K562 (cell line): ENCODE data around the gene PODXL. TPM values are rescaled to one million over a fixed set of nuclear protein-coding genes. Genes with fewer than 3 reads are reported as not detected.

Experiments
- ARHGAP35 ChIP-seq: fragments of 450-650 bp; IDR thresholded peaks from 2 replicates; pipeline ENCODE4 v1.6.1; 2018; ENCODE audit not compliant: partially characterized antibody
- EHMT2 ChIP-seq: fragments of 450-650 bp; IDR thresholded peaks from 2 replicates; pipeline ENCODE4 v1.6.1; 2018; ENCODE audit warnings: antibody characterized with exemption
- FOXK2 ChIP-seq, 2 experiments: fragments of 450-650 bp; IDR thresholded peaks in 1 of 2; conservative IDR thresholded peaks in 1 of 2; 2 replicates each; pipeline ENCODE4 v1.6.1; 2016; ENCODE audit warnings: low read depth in 2 of 2, mild to moderate bottlenecking in 1 of 2
- GATA2 ChIP-seq: sonication (generic); formaldehyde crosslinking; IDR thresholded peaks from 2 replicates; pipeline ENCODE4 v1.4.0; 2020; ENCODE audit warnings: mild to moderate bottlenecking, missing genetic modification reagents
- HES1 ChIP-seq: fragments of 450-650 bp; IDR thresholded peaks from 2 replicates; pipeline ENCODE4 v1.6.1; 2016; ENCODE audit warnings: low read depth, mild to moderate bottlenecking, moderate library complexity
- HNRNPUL1 ChIP-seq: fragments of 200-400 bp; formaldehyde crosslinking; IDR thresholded peaks from 2 replicates; pipeline ENCODE4 v1.6.1; 2017; ENCODE audit warnings: low read length
- POLR2B ChIP-seq: fragments of 450-650 bp; IDR thresholded peaks from 2 replicates; pipeline ENCODE4 v1.6.1; 2018; ENCODE audit warnings: low read depth; ENCODE audit not compliant: partially characterized antibody
- RFX1 ChIP-seq: fragments of 450-650 bp; IDR thresholded peaks from 2 replicates; pipeline ENCODE4 v1.6.1; 2016; ENCODE audit warnings: mild to moderate bottlenecking, moderate library complexity
- ZNF512 ChIP-seq: IDR thresholded peaks from 2 replicates; pipeline ENCODE4 v1.6.1; 2016; ENCODE audit warnings: missing genetic modification characterization, missing compliant biosample characterization
- ZNF518B ChIP-seq: fragments of 250-450 bp; sonication (Bioruptor Pico); IDR thresholded peaks from 2 replicates; pipeline ENCODE4 v1.5.0; 2021; ENCODE audit warnings: mild to moderate bottlenecking, moderate library complexity
- ZNF655 ChIP-seq: fragments of 250-450 bp; sonication (Bioruptor Pico); IDR thresholded peaks from 2 replicates; pipeline ENCODE4 v1.5.0; 2021
- polyA plus RNA-seq, 8 experiments: library from polyadenylated mRNA; depleted of rRNA in 4 of 8; stranded (reverse) in 5 of 8; unstranded in 3 of 8; fragments of >200 nt; fragmentation: Nextera tagmentation in 2 of 8; fragmentation: Illumina TruSeq in 1 of 8; extraction: Ambion mirVana in 2 of 8; extraction: Trizol in 1 of 8; gene quantifications; 2 replicates each; pipeline versions ENCODE4 v1.2.1 to v1.2.3, GENCODE V29; 2011 to 2014; ENCODE audit warnings: inconsistent platforms in 1 of 8, missing spikeins in 1 of 8
- total RNA-seq, 7 experiments: library from RNA; depleted of rRNA in 6 of 7; stranded (reverse); fragments of >200 nt in 6 of 7; fragmentation: Illumina TruSeq in 2 of 7; extraction: Trizol in 2 of 7; gene quantifications; 2 replicates each; pipeline versions ENCODE4 v1.2.1 to v1.2.3, GENCODE V29; 2011 to 2021; ENCODE audit warnings: low replicate concordance in 1 of 7
- TF ChIP-seq, protein P1 (sequence below): sonication (generic); formaldehyde crosslinking; IDR thresholded peaks from 2 replicates; pipeline ENCODE4 v1.8.0; 2022; ENCODE audit warnings: mild to moderate bottlenecking, missing genetic modification reagents
- TF ChIP-seq, protein P2 (sequence below): fragments of 250-450 bp; sonication (Bioruptor Pico); IDR thresholded peaks from 2 replicates; pipeline ENCODE4 v1.8.0; 2021; ENCODE audit warnings: mild to moderate bottlenecking, moderate library complexity
- TF ChIP-seq, protein P3 (sequence below): sonication (generic); formaldehyde crosslinking; IDR thresholded peaks from 2 replicates; pipeline ENCODE4 v1.8.1; 2023; ENCODE audit warnings: mild to moderate bottlenecking, missing genetic modification reagents

Gene PODXL
- total and polyA plus RNA-seq, 9 of the 15 experiments (the other 6 are each of a cell fraction or from before 2014, with no cell fraction given): 0.01 to 0.73 (median 0.07) TPM

GRCh38 chr7:131513245-131514061 lies 43.0 kb downstream of the PODXL start (continued):
- TF ChIP-seq ZNF512 (tag) (no peak), ARHGAP35 (no peak), HES1 (no peak), EHMT2 (no peak), ZNF518B (no peak), RFX1 (no peak), FOXK2 (conservative IDR thresholded peaks at IDR 0.05 in 1 of 2, IDR thresholded peaks at IDR 0.05 in 1 of 2; ENCODE audit: low read depth in 2 of 2) (no peak), GATA2 (CRISPR knock-in tag) (no peak), HNRNPUL1 (no peak), POLR2B (no peak), ZNF655 (no peak)
- TF ChIP-seq, protein P1, sequence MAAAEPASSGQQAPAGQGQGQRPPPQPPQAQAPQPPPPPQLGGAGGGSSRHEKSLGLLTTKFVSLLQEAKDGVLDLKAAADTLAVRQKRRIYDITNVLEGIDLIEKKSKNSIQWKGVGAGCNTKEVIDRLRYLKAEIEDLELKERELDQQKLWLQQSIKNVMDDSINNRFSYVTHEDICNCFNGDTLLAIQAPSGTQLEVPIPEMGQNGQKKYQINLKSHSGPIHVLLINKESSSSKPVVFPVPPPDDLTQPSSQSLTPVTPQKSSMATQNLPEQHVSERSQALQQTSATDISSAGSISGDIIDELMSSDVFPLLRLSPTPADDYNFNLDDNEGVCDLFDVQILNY (CRISPR knock-in tag): no peak
- TF ChIP-seq, protein P2, sequence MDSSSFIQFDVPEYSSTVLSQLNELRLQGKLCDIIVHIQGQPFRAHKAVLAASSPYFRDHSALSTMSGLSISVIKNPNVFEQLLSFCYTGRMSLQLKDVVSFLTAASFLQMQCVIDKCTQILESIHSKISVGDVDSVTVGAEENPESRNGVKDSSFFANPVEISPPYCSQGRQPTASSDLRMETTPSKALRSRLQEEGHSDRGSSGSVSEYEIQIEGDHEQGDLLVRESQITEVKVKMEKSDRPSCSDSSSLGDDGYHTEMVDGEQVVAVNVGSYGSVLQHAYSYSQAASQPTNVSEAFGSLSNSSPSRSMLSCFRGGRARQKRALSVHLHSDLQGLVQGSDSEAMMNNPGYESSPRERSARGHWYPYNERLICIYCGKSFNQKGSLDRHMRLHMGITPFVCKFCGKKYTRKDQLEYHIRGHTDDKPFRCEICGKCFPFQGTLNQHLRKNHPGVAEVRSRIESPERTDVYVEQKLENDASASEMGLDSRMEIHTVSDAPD (CRISPR knock-in tag): no peak
- TF ChIP-seq, protein P3, sequence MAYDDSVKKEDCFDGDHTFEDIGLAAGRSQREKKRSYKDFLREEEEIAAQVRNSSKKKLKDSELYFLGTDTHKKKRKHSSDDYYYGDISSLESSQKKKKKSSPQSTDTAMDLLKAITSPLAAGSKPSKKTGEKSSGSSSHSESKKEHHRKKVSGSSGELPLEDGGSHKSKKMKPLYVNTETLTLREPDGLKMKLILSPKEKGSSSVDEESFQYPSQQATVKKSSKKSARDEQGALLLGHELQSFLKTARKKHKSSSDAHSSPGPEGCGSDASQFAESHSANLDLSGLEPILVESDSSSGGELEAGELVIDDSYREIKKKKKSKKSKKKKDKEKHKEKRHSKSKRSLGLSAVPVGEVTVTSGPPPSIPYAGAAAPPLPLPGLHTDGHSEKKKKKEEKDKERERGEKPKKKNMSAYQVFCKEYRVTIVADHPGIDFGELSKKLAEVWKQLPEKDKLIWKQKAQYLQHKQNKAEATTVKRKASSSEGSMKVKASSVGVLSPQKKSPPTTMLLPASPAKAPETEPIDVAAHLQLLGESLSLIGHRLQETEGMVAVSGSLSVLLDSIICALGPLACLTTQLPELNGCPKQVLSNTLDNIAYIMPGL (CRISPR knock-in tag): 0 out of 2 replicates have a peak, but pooled peaks have one; percentile 54
